Thoracic aorta (tissue), 2 donors: Measurements from ENCODE around the gene TAF8. TPM values are rescaled to one million over a fixed set of nuclear protein-coding genes. Genes with fewer than 3 reads are reported as not detected.
"Not testable (repeated sequence)": the region's sequence is repeated elsewhere in the genome, so short reads cannot be mapped to it uniquely, and the experiment has no call there.

ENCODE experiments used
- ATAC-seq: fragments of 150-250 bp; one replicate; pipeline ENCODE4 v1.8.0; 2017; ENCODE audit warnings: low read depth; ENCODE audit not compliant: insufficient number of reproducible peaks, low FRiP score
- DNase-seq: peaks from one replicate; pipeline ENCODE4 v3.0.0-alpha.2; 2020; ENCODE audit warnings: low spot score
- H3K27ac ChIP-seq, 2 donors: fragments of 200-600 bp; sonication (generic); 1 replicate in 1 of 2; 2 replicates in 1 of 2; pipeline ENCODE4 v1.5.1; 2016; ENCODE audit warnings: mild to moderate bottlenecking in 2 of 2, moderate library complexity in 2 of 2
- H3K27me3 ChIP-seq: fragments of 200-600 bp; sonication (generic); replicated peaks from 2 replicates; pipeline ENCODE4 v1.6.0; 2016; ENCODE audit warnings: mild to moderate bottlenecking; ENCODE audit not compliant: insufficient read depth
- H3K36me3 ChIP-seq: fragments of 200-600 bp; sonication (generic); one replicate; pipeline ENCODE4 v1.5.1; 2016
- H3K4me1 ChIP-seq, 2 donors: fragments of 200-600 bp; sonication (generic); 1 replicate in 1 of 2; 2 replicates in 1 of 2; pipeline versions ENCODE4 v1.5.1 to v1.6.0; 2016; ENCODE audit warnings: low read depth in 2 of 2, mild to moderate bottlenecking in 1 of 2; ENCODE audit not compliant: control insufficient read depth in 1 of 2
- H3K4me3 ChIP-seq: fragments of 200-600 bp; sonication (generic); 2 replicates; pipeline ENCODE4 v1.5.1; 2016; ENCODE audit warnings: mild to moderate bottlenecking
- H3K9me3 ChIP-seq: fragments of 200-600 bp; sonication (generic); 2 replicates; pipeline ENCODE4 v1.5.1; 2016
- total RNA-seq, 2 donors: library from RNA; depleted of rRNA; stranded (reverse); fragments of >200 nt; gene quantifications; one replicate each; pipeline versions ENCODE4 v1.1.0 to v1.2.3, GENCODE V29; 2016
- TF ChIP-seq, protein P1 (sequence below): fragments of 200-600 bp; sonication (generic); IDR thresholded peaks from one replicate; pipeline ENCODE4 v1.5.1; 2019; ENCODE audit warnings: antibody characterized with exemption

Gene TAF8, protein sequence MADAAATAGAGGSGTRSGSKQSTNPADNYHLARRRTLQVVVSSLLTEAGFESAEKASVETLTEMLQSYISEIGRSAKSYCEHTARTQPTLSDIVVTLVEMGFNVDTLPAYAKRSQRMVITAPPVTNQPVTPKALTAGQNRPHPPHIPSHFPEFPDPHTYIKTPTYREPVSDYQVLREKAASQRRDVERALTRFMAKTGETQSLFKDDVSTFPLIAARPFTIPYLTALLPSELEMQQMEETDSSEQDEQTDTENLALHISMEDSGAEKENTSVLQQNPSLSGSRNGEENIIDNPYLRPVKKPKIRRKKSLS
- 10 to 100 TPM; 24.5 to 40.8 TPM for total RNA-seq

DNA sequence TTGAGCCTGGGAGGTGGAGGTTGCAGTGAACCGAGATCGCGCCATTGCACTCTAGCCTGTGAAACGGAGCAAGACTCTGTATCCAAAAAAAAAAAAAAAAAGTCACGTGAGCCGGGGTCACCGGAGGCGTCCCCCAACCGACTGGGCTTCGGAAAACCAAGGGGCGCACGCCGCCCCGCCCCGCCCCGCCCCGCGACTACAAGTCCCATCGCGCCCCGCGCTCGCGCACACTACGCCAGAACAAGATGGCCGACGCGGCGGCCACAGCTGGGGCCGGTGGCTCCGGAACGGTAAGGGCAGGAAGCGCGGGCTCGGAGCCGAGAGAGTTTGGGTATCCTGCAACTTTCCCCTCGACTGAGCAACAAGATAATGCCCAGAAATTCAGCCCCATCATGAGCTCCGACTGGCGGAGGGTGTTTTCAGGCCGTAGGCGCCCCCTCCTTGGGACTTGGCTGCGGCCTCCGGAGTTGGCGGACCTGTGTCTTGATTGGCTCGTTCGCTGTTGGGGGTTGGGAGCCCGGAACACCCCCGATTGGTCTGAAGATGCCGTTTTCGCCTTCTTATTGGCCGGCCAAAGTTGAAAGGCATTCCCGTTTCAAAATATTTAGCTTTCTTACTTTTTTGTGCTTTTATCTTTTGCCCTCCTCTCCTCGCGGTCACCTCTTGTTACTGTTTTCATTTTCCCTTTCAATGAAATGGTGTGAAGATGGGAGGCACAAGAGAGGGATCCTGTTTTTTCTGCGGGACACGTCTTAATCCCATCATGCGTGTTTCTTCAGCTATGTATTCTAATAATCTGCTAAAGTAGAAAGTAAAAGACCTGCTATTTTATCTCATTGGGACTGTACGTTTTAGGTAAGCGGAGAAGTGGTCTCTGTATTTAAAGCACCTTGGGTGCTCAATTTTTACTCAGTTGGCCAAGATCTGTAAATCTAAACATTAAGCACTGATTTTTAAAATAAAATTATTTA is at the start of gene TAF8:
Gene TAF8 (plus strand): TSS at position 228 of the 971 bp plus-strand sequence. CDS start 18 bp downstream, at position 246.
- peak within 1 kb of the TSS; percentile 88 to 90 for H3K27ac ChIP-seq
- DNase-seq (peak; percentile 76), ATAC-seq (peak; percentile 79)
- peak within 1 kb of the TSS; percentile 94 for H3K4me3 ChIP-seq
- H3K36me3 ChIP-seq = peaks cover 15% of the 10 kb centered on the region
- no peaks in the 10 kb centered on the region for H3K9me3 ChIP-seq
- peaks cover 41 to 70% of the 10 kb centered on the region in 2 donors for H3K4me1 ChIP-seq
- TF ChIP-seq, protein P1, sequence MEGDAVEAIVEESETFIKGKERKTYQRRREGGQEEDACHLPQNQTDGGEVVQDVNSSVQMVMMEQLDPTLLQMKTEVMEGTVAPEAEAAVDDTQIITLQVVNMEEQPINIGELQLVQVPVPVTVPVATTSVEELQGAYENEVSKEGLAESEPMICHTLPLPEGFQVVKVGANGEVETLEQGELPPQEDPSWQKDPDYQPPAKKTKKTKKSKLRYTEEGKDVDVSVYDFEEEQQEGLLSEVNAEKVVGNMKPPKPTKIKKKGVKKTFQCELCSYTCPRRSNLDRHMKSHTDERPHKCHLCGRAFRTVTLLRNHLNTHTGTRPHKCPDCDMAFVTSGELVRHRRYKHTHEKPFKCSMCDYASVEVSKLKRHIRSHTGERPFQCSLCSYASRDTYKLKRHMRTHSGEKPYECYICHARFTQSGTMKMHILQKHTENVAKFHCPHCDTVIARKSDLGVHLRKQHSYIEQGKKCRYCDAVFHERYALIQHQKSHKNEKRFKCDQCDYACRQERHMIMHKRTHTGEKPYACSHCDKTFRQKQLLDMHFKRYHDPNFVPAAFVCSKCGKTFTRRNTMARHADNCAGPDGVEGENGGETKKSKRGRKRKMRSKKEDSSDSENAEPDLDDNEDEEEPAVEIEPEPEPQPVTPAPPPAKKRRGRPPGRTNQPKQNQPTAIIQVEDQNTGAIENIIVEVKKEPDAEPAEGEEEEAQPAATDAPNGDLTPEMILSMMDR = no peak
- no peaks in the 10 kb centered on the region for H3K27me3 ChIP-seq

DNA sequence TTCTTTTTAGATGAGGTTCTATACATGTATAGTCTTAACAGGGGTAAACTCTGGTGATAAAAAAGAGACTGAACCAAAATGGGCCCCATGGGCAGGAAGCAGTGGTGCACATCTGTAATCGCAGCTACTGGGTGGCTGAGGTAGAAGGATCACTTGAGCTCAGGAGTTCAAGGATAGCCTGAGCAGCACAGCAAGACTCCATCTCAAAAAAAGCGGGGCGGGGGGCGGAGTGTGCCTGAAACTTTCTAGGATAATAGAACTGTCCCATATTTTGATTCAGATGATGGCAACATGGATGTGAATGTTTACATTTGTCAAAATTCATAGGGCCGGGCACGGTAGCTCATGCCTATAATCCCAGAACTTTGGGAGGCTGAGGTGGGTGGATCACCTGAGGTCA is 48.8 kb upstream of the TAF8 start:
- H3K36me3 ChIP-seq = peaks cover 5% of the 10 kb centered on the region
- H3K4me1 ChIP-seq = no peaks in the 10 kb centered on the region
- no peak overlapping the region for H3K27ac ChIP-seq
- no peak overlapping the region for H3K4me3 ChIP-seq
- TF ChIP-seq, protein P1 = no peak
- ATAC-seq (no peak), DNase-seq (no peak)
- no peaks in the 10 kb centered on the region for H3K27me3 ChIP-seq
- H3K9me3 ChIP-seq = no peaks in the 10 kb centered on the region

DNA sequence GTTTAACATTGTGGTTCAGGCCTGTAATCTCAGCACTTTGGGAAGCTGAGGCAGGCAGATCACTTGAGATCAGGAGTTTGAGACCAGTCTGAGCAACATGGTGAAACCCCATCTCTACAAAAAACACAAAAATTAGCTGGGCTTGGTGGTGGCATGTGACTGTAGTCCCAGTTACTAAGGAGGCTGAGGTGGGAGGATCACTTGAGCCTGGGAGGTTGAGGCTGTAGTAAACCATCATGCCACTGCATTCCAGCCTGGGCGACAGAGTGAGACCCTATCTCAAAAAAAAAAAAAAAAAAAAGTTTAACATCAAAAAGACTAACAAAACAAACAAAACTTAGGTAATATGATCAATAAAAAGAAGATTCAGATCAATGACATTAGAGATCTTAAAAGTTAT is 46.7 kb upstream of the TAF8 start:
- not testable (repeated sequence) for H3K27me3 ChIP-seq, DNase-seq, H3K27ac ChIP-seq, H3K9me3 ChIP-seq, ATAC-seq, H3K4me1 ChIP-seq, H3K4me3 ChIP-seq, H3K36me3 ChIP-seq

DNA sequence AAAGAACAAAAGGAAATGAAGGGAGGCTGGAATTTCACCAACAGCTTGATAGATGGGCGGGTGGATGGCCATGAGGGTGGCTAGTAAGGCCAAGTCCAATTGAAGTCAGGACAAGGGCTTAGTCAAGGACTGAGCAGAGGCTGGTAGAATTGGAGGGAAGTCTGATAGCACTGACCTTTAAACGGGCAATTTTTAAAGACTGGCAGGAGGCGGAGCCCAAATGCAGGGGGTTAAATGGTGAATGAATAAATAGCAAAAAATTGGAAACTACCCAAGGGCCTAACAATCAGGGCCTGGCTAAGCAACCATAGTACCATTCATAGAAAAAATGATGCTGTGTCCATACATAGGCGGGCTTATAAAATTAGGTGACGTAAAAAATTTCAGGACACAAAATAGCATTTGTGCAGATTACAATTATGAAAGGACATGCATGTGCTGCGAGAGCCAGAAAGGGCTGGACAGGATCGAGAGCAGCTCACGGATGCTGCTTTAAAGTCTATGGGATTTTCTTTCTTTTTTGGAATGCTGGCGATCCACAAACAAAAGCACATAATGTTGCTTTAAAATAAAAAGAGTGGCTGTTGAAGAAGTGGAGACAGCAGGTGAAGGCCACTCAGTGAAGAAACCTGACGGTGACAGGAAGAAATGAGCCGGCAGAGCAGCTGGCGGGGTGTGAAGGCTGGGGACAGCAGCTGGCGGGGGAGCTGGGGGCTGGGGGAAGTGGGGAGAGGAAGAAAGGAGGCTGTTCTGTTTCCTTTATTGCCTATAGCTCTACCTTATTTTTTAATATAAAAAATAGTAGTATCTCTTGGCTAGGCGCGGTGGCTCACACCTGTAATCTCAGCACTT is 42.8 kb upstream of the TAF8 start:
- TF ChIP-seq, protein P1 = no peak
- Histone ChIP-seq H3K27ac (no peak overlapping the region), H3K36me3 (peaks cover 5% of the 10 kb centered on the region), H3K4me3 (no peak overlapping the region), H3K27me3 (no peaks in the 10 kb centered on the region), H3K9me3 (no peaks in the 10 kb centered on the region), H3K4me1 (no peaks in the 10 kb centered on the region)
- DNase-seq = no peak
- no peak for ATAC-seq

DNA sequence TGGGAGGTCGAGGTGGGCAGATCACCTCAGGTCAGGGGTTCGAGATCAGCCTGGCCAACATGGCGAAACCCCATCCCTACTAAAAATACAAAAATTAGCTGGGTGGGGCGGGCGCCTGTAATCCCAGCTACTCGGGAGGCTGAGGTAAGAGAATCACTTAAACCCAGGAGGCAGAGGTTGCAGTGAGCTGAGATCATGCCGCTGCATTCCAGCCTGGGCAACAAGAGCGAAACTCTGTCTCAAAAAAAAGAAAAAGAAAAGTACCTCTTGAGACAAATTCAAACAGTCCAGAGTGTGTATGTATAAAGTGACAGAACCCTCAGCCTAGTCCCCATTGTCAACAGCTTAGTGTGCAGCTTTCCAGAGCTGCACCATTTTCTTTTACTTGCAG is 42.2 kb upstream of the TAF8 start:
- not testable (repeated sequence) for H3K27me3 ChIP-seq, H3K36me3 ChIP-seq, DNase-seq, H3K4me1 ChIP-seq, ATAC-seq, H3K27ac ChIP-seq, H3K4me3 ChIP-seq, H3K9me3 ChIP-seq
